Mesenchymal stem cell (in vitro differentiated cells and primary cell): ENCODE data around the gene ADH4.
A peak's percentile ranks its signal among the peaks of the same experiment; 100 is the strongest.
"Not testable (repeated sequence)": the region's sequence is repeated elsewhere in the genome, so short reads cannot be mapped to it uniquely, and the experiment has no call there.

Experiments
- DNase-seq: peaks from one replicate; pipeline ENCODE4 v3.0.0-alpha.2; 2013
- H2AFZ ChIP-seq: one replicate; pipeline ENCODE4 v1.6.1; 2013; ENCODE audit warnings: low read depth, mild to moderate bottlenecking, control low read depth, inconsistent platforms, low read length, moderate library complexity
- H2AK5ac ChIP-seq: 2 replicates; pipeline ENCODE4 v1.6.1; 2013; ENCODE audit warnings: low read length, moderate library complexity, mild to moderate bottlenecking, inconsistent platforms; ENCODE audit not compliant: severe bottlenecking
- H2BK120ac ChIP-seq: one replicate; pipeline ENCODE4 v1.6.1; 2013; ENCODE audit warnings: low read depth, mild to moderate bottlenecking, inconsistent platforms, low read length, moderate library complexity
- H2BK12ac ChIP-seq, 2 experiments: one replicate each; pipeline ENCODE4 v1.6.1; 2013; ENCODE audit warnings: inconsistent platforms in 2 of 2, low read length in 2 of 2, mild to moderate bottlenecking in 2 of 2, moderate library complexity in 2 of 2, control low read depth in 1 of 2
- H2BK15ac ChIP-seq: one replicate; pipeline ENCODE4 v1.6.1; 2013; ENCODE audit warnings: mild to moderate bottlenecking, low read depth, inconsistent platforms; ENCODE audit not compliant: poor library complexity, severe bottlenecking
- H2BK5ac ChIP-seq: 2 replicates; pipeline ENCODE4 v1.6.1; 2013; ENCODE audit warnings: low read depth, mild to moderate bottlenecking, low read length, control low read depth, inconsistent platforms; ENCODE audit not compliant: poor library complexity, severe bottlenecking
- H3K14ac ChIP-seq, 2 experiments: one replicate each; pipeline ENCODE4 v1.6.1; 2013; ENCODE audit warnings: inconsistent platforms in 2 of 2, low read length in 2 of 2, control low read depth in 1 of 2, mild to moderate bottlenecking in 1 of 2, moderate library complexity in 1 of 2
- H3K18ac ChIP-seq, 2 experiments: one replicate each; pipeline ENCODE4 v1.6.1; 2013; ENCODE audit warnings: inconsistent platforms in 2 of 2, low read length in 2 of 2, control low read depth in 1 of 2, low read depth in 1 of 2, mild to moderate bottlenecking in 1 of 2
- H3K23ac ChIP-seq, 2 experiments: one replicate each; pipeline ENCODE4 v1.6.1; 2013; ENCODE audit warnings: inconsistent platforms in 2 of 2, low read length in 2 of 2, mild to moderate bottlenecking in 2 of 2, moderate library complexity in 2 of 2, control low read depth in 1 of 2
- H3K27ac ChIP-seq: 2 replicates; pipeline ENCODE4 v1.5.1; 2013; ENCODE audit warnings: mild to moderate bottlenecking, moderate library complexity, low read length, control low read depth, inconsistent platforms; ENCODE audit not compliant: poor library complexity, severe bottlenecking
- H3K27me3 ChIP-seq, 2 experiments: 2 replicates each; pipeline versions ENCODE4 v1.6.1 to v1.7.0; 2013; ENCODE audit warnings: low read length in 2 of 2, mild to moderate bottlenecking in 2 of 2, moderate library complexity in 2 of 2, control low read depth in 1 of 2, inconsistent platforms in 1 of 2; ENCODE audit not compliant: control insufficient read depth in 1 of 2, insufficient read depth in 1 of 2
- H3K36me3 ChIP-seq, 2 experiments: 2 replicates each; pipeline versions ENCODE4 v1.6.1 to v1.7.0; 2013; ENCODE audit warnings: low read length in 2 of 2, control low read depth in 1 of 2, inconsistent platforms in 1 of 2, low read depth in 1 of 2, mild to moderate bottlenecking in 1 of 2; ENCODE audit not compliant: insufficient read depth in 2 of 2, control insufficient read depth in 1 of 2
- H3K4ac ChIP-seq, 2 experiments: one replicate each; pipeline ENCODE4 v1.6.1; 2013; ENCODE audit warnings: inconsistent platforms in 2 of 2, low read length in 2 of 2, mild to moderate bottlenecking in 2 of 2, moderate library complexity in 2 of 2, control low read depth in 1 of 2, low read depth in 1 of 2
- H3K4me1 ChIP-seq: 2 replicates; pipeline ENCODE4 v1.6.1; 2013; ENCODE audit warnings: low read depth, low read length, control low read depth; ENCODE audit not compliant: control insufficient read depth, insufficient read depth
- H3K4me2 ChIP-seq: 2 replicates; pipeline ENCODE4 v1.6.1; 2013; ENCODE audit warnings: low read length, mild to moderate bottlenecking, inconsistent platforms; ENCODE audit not compliant: poor library complexity, severe bottlenecking
- H3K4me3 ChIP-seq, 2 experiments: 2 replicates each; pipeline versions ENCODE4 v1.5.1 to v1.7.0; 2013; ENCODE audit warnings: low read length in 2 of 2, mild to moderate bottlenecking in 2 of 2, control low read depth in 1 of 2, low read depth in 1 of 2; ENCODE audit not compliant: insufficient read depth in 1 of 2
- H3K79me1 ChIP-seq: replicated peaks from 2 replicates; pipeline ENCODE4 v1.6.1; 2013; ENCODE audit warnings: mild to moderate bottlenecking, control low read depth, low read length, inconsistent platforms; ENCODE audit not compliant: poor library complexity, severe bottlenecking
- H3K9ac ChIP-seq: 2 replicates; pipeline ENCODE4 v1.7.0; 2013; ENCODE audit warnings: mild to moderate bottlenecking, low read length, moderate library complexity
- H3K9me3 ChIP-seq: 2 replicates; pipeline ENCODE4 v1.7.0; 2013; ENCODE audit warnings: mild to moderate bottlenecking, low read length; ENCODE audit not compliant: control insufficient read depth
- H4K8ac ChIP-seq: one replicate; pipeline ENCODE4 v1.6.1; 2013; ENCODE audit warnings: inconsistent platforms, mild to moderate bottlenecking, low read length, moderate library complexity
- H4K91ac ChIP-seq: one replicate; pipeline ENCODE4 v1.6.1; 2013; ENCODE audit warnings: mild to moderate bottlenecking, low read length, inconsistent platforms
- WGBS: methylation state at CpG from one replicate; pipeline ENCODE4 v1.1.7; 2013; ENCODE audit warnings: mixed read lengths; 5-methylcytosine and 5-hydroxymethylcytosine counted together

ADH4 gene

DNA sequence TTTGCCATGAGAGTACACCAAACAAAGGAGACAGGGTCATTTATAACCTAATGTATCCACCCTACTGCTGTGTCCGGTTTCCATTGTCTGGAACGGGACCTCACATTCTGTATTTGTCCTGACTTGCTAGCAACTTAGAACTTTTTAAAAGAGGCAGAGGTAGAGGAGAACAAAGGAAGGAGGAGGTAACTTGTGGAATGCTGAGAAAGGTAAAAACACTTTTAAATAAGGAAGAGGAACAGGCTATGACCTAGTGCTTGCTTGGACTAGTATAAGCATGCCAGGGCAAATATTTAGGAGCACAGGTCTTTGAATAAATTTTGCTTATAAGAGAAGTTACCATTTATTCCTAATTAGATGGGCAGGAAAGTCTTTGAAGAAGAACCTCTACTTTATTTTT lies 52.3 kb downstream of the ADH4 start:
- H2AFZ ChIP-seq, H3K23ac ChIP-seq, H3K18ac ChIP-seq, DNase-seq, H3K27me3 ChIP-seq, H3K36me3 ChIP-seq, H2BK12ac ChIP-seq, H3K27ac ChIP-seq, H3K9me3 ChIP-seq, H2AK5ac ChIP-seq, H3K14ac ChIP-seq, H2BK5ac ChIP-seq, H4K91ac ChIP-seq, H3K4me2 ChIP-seq, H3K79me1 ChIP-seq, H3K4ac ChIP-seq, H3K4me1 ChIP-seq, H4K8ac ChIP-seq, H2BK15ac ChIP-seq, H2BK120ac ChIP-seq: not testable (repeated sequence)
- peak overlapping the region; percentile 98 for H3K9ac ChIP-seq
- WGBS: 94% methylated on average over 2 of the region's 2 CpGs
- H3K4me3 ChIP-seq: peak overlapping the region in 1 of 2 experiments; percentile 96

DNA sequence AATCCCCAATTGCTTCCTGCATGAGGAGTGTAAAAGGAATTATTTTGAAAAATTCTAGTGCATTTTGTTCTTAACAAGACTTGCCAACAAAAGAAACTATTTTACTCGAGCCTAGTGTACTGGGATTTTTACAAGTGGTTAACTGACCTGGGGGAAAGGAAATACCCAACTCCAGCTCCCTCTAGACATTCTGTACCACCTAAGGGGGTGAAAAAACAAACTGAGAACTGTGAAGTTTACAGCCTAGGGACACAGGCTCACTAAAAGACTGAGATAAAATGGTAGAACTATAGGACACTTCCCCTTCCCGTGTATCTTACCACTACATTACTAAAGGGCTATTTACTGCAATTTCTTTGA lies 52.9 kb downstream of the ADH4 start:
- Histone ChIP-seq H2AK5ac (no peak overlapping the region), H3K18ac (no peak overlapping the region), H3K4ac (no peak overlapping the region), H3K4me1 (peaks cover 4% of the 10 kb centered on the region), H2BK12ac (no peak overlapping the region), H4K91ac (no peak overlapping the region), H2AFZ (no peak overlapping the region), H3K79me1 (no peaks in the 10 kb centered on the region), H3K36me3 (peaks cover 0 to 8% of the 10 kb centered on the region in 2 experiments), H2BK15ac (no peak overlapping the region), H3K4me2 (peak overlapping the region; percentile 49), H2BK5ac (no peak overlapping the region), H3K9me3 (no peaks in the 10 kb centered on the region), H3K23ac (no peak overlapping the region), H4K8ac (no peak overlapping the region), H2BK120ac (no peak overlapping the region), H3K14ac (no peak overlapping the region), H3K27me3 (no peaks in the 10 kb centered on the region), H3K4me3 (peak overlapping the region in 1 of 2 experiments; percentile 96), H3K9ac (peak overlapping the region; percentile 98), H3K27ac (peak overlapping the region; percentile 37)
- WGBS: 0% methylated on average over 1 of the region's 2 CpGs
- no peak for DNase-seq

DNA sequence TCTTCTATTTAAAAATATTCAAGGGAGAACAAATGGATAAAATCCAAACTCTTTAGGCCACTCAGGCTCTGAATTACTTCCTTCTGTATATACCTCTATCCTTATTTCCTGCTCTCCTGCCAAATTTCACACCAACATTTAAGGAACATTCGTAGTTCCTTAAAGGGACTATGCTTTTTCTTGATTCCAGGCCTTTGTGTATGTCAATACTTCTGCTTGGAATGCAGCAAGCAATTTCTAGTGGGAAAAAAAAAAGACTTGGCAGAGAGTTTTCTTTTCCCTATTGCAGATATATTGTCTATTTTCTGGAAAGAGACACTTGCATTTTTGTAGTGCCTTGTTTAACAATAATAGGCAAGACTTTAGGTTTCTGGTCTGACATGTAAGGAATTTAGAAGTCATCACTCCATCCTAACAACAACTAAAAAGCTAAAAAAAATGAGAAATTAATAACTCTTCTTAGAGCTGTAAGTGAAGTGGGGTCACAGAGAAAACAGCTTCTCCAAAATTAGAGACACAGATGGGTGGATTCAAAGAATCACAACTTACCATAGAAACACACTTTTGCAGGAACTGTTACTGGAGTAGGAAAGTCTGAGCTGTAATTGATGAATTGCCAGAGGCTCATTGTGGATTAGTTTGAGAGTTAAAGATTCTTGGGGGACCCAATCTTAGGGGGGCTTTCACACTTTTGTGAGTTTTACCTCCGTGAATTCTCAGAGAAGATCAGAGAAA lies 53.4 kb downstream of the ADH4 start:
- no peak overlapping the region for H3K18ac ChIP-seq
- H4K8ac ChIP-seq: no peak overlapping the region
- H3K4me3 ChIP-seq: peak overlapping the region in 1 of 2 experiments; percentile 96
- no peak overlapping the region for H2AK5ac ChIP-seq
- H2BK15ac ChIP-seq: no peak overlapping the region
- H3K27me3 ChIP-seq: no peaks in the 10 kb centered on the region
- H2BK5ac ChIP-seq: no peak overlapping the region
- peak overlapping the region; percentile 37 for H3K27ac ChIP-seq
- no peak overlapping the region for H3K14ac ChIP-seq
- H3K36me3 ChIP-seq: peaks cover 2 to 12% of the 10 kb centered on the region in 2 experiments
- no peak overlapping the region for H2AFZ ChIP-seq
- H3K4me2 ChIP-seq: peak overlapping the region; percentile 49
- no peak overlapping the region for H4K91ac ChIP-seq
- 82% methylated on average over 1 of the region's 2 CpGs for WGBS
- no peaks in the 10 kb centered on the region for H3K79me1 ChIP-seq
- H3K4me1 ChIP-seq: peaks cover 6% of the 10 kb centered on the region
- no peak overlapping the region for H2BK12ac ChIP-seq
- no peak overlapping the region for H3K4ac ChIP-seq
- H3K9ac ChIP-seq: peak overlapping the region; percentile 98
- no peak overlapping the region for H2BK120ac ChIP-seq
- no peak overlapping the region for H3K23ac ChIP-seq
- DNase-seq: peak; percentile 8
- H3K9me3 ChIP-seq: no peaks in the 10 kb centered on the region

DNA sequence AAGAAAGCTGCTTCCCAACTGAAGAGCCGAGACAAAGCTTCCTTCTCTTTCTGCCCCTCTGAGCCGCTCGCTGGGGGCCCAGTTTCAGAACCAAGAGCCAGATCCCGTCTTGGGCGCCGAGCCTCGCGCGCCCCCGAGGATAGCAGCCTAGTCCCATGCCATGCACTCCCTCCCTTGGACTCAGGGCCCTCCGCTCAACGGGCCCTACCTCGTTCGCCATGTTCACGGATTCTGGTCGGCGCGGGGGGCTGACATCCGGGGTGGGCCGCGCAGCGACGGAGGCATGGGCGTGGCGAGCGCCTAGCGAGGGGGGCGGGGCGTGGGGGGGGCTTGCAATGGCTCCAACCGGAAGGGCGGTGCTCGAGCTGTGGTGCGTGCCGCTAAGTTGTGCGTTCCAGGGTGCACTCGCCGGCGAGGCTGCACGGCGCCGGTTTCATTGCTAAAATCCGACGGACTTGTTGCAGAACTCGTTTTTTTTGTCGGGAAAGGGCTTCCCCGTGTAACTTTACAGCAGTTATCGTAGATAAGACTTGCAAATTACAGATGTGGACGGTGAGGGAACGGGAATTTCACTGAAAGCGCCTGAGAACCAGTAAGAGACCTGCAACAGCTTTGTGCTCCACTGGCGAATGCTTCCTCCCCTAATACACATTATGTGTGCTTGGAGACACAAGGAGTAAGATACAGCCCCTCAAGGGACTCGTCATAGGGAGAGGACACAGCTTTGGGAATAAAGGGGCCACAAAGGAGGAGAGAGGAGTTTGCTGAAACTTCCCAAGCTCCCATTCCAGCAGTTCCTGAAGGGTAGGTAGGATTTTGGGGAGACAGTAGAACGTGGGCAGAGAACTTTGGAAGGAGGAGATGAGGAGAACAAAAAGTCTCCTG lies 55.4 kb downstream of the ADH4 start, which contains the start of gene ADH5:
Gene ADH5, minus strand, starts transcription at position 308 of the 885 bp plus-strand sequence. Its CDS starts 88 bp downstream, at position 220.
- Histone ChIP-seq H4K8ac (peak within 1 kb of the TSS; percentile 87), H3K79me1 (peaks cover 5% of the 10 kb centered on the region), H3K4ac (peak within 1 kb of the TSS; percentile 89 to 96), H2AFZ (peak within 1 kb of the TSS; percentile 65), H3K14ac (no peak within 1 kb of the TSS), H3K27me3 (no peaks in the 10 kb centered on the region), H4K91ac (peak within 1 kb of the TSS; percentile 92), H3K9me3 (no peaks in the 10 kb centered on the region), H3K4me1 (peaks cover 9% of the 10 kb centered on the region), H2BK5ac (peak within 1 kb of the TSS; percentile 94), H3K9ac (peak within 1 kb of the TSS; percentile 98), H3K4me3 (peak within 1 kb of the TSS; percentile 86 to 96), H3K23ac (peak within 1 kb of the TSS; percentile 74 to 86), H2AK5ac (peak within 1 kb of the TSS; percentile 54), H3K18ac (peak within 1 kb of the TSS; percentile 95 to 98), H2BK15ac (peak within 1 kb of the TSS; percentile 100), H2BK12ac (no peak within 1 kb of the TSS), H2BK120ac (peak within 1 kb of the TSS; percentile 80), H3K27ac (peak within 1 kb of the TSS; percentile 96), H3K4me2 (peak within 1 kb of the TSS; percentile 76), H3K36me3 (peaks cover 11 to 31% of the 10 kb centered on the region in 2 experiments)
- peak; percentile 87 for DNase-seq
- under 1% methylated on average over 48 of the region's 53 CpGs for WGBS
